GM21786 (cell line): ENCODE results near the gene GFOD1.

Experiments
- ATAC-seq: cut with Tn5 transposase; IDR thresholded peaks from one replicate; pipeline ENCODE4 v1.9.1; 2021; ENCODE audit not compliant: unreplicated experiment

The GFOD1 gene

DNA sequence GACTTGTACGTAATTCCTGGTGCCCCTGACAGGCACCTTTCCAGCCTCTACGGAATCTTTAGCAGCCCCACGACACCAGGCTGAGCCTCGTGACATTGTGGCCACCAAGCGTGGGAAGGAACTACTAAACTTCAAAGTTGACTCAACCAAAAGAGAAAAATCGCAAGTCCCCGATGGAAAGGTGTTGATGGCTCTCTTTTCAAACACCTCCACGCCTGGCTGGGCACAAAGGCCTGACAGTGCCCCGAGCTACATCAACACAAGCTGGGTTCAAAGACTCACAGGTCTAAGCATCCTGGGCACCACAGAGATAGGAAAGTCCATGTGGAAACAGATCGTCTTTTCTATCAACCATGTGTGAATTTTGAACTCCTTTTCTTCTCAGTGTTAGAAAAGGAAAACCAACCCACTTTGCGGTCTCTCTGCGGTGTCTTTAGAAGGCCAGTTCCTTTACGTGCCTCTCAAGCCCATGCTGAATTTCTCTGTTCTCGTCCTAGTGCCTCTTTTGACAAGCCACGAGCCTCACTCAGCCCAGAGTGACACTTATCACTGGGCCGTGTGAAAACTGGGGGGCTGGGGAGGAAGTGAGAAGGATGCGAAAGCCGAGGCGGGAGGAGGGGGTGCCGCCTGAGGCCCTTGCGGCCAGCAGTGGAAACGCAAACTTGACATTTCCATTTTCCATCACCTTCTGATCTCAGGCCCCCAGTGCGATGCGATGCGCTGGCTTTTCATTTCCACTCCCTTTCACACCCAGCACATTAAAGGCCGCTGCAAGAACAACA is 59.4 kb downstream of the GFOD1 start:
- peak; percentile 59 for ATAC-seq

DNA sequence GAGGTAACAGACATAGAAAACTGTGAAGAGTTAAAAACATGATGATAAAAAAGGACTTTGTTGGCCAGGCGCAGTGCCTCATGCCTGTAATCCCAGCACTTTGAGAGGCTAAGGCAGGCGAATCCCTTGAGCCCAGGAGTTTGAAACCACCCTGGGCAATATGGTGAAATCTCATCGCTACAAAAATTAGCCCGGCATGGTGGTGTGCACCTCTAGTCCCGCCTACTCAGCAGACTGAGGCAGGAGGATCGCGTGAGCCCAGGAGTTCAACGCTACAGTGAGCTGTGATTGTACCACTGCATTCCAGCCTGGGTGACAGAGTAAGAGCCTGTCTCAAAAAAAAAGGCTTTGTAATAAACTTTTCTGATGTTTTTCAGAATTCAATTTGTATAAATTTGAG is 60.1 kb downstream of the GFOD1 start:
- peak; percentile 14 for ATAC-seq

DNA sequence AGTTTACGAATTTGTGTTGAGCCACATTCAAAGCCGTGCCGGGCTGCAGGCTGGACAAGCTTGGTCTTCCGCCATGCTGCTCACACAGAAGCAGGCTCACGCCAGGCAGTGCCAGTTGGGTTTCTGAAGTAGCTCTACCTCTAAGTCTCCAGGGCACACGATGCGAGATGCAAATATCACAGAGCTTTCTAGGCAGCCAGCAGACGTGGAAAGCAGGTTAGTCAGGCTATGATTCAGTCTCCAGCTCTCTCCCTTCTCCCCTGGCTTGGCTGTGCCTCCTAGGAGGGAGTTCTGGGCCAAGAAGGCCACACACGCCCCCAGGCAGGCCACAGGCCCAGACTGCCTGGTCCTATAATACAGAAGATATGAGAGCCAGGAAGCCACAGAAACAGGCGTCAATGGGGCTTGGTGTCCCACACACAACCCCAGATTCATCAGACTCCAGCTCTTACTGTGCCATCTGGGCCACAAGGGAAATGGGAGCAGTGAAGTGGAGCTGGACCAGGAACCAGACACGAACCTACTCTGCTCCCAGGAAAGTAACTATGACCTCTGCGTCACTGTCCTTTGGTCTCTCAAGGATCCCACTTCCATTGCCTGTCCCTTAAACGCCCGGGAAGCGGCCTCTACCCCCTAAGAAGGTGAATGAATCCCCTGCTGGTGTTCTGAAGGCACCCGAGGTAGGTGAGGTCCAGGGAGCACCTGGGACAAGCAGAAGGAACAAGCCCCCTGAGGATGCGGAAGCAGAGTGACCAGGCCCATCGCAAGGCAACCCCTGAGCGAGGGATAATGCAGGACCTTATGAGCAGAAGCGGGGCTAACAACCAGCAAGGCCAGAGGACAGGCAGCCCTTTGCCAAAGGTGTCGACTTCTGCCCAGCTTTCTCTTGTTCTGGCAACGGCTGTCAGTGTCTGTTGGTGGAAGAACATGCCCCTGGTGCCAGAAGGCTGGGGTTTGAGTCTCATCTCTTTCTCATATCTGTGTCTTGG is 61.2 kb downstream of the GFOD1 start:
- ATAC-seq, result no peak

DNA sequence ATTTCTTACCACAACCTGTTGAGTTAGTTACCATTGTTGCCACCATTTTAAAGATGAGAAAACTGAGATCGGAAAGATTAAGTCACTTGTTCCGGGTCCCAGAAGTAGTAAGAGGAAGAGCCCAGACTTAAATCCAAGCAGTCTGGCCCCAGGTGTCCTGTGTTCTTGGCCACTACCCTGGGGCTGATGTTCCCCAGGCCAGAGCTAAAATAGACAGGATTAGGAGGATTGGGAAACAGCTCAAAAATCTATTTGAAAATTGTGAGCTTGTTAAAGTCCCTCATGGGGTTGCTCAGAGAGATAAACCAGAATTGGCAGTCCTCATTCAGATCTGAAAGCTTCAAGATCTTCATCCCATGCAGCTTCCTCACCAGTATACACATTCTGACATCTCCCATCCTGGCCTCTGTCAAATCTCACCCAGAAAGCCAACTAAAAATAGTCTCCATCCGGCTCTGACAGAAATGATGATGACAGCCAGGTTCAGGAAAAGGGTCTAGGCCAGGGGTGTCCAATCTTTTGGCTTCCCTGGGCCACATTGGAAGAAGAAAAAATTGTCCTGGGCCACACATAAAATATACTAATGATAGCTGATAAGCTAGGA is 62.0 kb downstream of the GFOD1 start:
- no peak for ATAC-seq

DNA sequence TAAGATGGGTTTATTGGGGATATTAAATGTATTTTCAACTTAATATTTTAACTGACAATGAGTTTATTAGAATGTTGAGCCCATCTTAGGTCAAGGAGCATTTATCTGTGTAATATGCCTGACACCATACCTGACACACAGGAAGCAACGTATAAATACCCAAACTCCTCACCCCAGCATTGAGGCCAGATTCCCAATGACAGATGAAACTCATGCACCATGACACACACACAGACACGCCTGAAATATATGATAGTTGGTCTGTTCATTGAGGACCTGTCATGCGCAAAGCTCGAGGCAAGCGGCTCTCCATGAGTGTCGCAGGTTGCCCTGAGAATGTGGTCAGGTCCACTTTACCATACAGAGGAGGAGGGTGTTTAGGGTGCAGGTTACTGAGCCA is 64.1 kb downstream of the GFOD1 start:
- ATAC-seq, result no peak

DNA sequence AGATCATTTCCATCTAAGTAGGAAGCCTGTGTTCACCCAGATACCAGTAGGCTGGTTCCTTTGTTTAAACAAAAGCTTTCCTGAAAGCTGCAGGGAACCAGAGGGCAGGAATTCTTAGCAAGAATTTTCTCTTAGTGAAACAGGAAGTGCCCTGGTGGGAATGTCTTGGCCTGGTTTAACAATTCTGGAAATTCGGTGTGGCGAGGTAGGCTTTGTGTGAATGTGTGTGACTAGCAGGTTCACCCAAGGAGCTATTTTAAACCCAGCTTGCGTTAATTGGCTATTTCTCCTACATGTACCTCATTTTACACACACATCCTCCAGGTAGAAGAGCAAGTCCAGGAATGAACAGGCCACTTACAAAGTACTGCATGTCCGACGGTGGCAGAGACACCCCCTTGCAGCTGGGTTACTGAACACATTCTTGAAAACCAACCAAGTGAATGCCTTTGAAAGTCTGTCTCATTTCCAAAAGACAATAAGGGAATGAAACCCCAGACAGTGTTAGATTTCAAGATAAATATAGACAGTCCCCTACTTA is 64.6 kb downstream of the GFOD1 start:
- no peak for ATAC-seq

DNA sequence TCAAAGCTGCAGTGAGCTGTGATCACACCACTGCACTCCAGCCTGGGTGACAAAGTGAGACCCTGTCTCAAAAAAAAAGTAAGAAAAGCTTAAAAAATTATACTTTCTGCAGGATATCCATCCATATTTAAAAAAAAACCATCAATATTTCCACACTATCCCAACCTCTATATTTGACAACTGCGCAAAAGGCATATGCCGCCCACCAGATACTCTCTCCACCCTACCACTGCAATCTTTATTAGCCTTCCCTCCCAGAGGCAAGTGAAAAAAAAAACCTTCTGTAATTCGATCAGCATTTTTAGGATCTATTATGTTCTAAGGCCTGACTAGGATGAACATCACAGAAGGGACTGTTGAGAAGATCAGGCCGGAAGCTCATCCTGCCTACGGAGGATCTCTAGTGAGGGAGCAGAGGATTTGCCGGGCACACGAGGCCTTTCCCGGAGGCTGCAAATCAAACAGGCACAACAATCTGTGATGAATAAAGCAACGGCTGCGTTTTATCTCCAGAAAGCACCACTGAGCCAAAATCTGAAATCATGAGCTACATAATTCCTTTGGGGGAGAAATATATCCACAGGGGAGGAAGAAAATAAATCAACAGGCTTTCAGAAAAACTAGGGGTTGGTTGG is 65.9 kb downstream of the GFOD1 start:
- no peak for ATAC-seq

DNA sequence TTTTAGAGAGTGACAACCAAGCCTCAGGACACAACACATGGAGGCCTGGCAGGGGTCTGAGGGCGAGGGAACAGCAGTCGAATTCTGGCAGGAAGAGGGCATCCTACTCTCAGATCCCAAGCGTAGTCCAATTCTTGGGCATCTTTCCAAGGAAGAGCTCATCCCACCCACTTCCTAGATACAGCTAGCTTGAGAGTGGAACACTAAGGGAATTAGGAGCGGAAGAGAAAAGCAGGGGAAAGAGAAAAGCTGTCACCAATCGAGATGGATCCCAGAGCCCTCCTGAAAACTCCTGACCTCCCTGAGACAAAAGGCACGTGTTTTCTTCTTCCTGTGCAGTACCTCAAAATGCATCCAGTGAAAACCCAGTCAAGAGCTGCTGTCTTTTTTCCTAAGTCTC is 67.1 kb downstream of the GFOD1 start:
- ATAC-seq, result no peak

DNA sequence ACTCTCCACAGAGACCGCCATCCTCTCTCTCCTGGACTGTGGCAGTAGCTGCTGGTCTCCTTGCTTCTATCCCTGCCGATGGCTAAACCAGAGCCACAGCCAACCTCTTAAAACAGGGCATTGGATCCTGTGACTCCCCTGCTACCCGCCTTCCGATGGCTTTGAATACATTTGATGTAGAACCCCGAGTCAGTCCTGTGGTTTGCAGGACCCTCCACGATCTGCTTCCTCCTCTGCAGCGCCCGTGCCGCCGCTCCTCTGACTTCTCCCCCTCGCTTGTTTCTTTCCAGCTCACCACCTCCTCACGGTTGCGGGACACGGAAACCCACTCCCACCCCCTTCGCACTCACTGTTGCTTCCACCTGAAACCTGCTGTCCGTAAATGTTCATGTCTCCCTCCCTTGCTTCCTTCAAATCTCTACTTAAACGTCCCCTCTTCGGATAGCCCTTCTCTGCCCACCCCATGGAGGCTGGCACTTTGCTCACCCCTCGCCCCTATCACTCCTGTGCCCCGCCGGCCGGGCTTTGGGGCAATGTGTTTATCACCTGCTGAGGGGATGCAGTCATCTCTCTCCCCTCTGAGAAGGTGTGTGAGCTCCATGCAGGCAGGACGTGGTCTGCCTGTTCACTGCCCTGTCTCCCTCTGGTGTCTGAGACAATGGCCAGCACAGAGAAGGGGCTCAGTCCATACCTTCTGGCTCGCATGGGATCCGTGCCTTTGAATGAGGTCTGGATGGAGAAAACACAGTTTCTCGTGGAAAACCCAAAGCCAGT is 67.8 kb downstream of the GFOD1 start:
- ATAC-seq, result no peak

DNA sequence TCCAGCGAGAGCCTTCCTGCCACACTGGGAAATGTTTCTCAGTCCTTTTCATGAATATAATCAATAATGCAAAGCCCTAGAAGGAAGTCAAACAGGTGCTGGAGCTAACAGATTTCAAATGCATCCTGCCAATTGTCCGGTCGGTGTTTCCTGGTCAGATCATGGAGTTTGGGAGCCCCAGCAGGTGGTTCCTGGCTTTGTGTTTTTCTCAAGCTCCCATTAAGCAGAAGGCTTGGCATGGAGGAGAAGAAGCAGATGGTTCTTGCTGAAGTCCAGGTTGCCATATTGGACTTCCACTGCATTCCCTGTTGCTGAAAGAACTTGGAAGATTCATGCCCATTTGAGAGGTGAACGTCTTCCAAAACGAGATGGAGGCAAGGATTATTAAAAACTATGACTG is 68.6 kb downstream of the GFOD1 start:
- ATAC-seq, result no peak

DNA sequence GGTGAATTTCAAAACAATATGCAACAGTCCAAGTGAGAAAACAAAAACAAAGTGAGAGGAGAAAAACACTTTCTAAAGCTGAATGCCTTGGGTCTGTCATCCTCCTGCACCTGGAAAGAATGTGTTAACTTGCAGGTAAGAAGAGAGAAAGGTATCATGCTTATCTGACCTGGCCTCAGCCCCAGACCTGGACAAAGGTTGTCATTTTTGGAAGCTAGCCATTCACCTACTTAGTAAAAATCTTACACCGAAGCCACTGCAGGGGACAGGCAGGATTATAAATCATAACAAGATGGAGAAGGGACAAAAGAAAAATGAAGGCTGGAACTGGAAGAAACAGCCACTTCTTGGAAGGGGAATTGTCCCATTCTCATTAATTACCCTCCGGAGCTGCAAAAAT is 69.4 kb downstream of the GFOD1 start:
- no peak for ATAC-seq

DNA sequence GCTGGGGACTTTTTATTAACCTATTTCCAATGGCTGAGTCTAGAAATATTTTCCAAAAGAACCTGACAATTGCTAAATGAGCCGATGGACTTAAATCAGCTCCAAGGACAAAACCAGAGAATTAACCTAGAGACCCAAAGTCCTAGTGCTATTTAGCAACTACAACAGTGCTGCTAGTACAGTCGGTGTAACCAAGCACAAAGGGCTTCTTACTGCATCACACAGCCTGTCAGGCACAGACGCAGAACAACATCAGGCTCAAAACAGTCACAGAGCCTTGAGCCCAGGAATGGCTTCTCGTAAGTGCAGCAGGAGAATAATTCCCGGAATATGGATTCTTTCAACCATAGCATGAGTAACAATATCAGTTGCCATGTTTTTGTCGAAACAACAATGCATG is 70.0 kb downstream of the GFOD1 start:
- ATAC-seq, result no peak

DNA sequence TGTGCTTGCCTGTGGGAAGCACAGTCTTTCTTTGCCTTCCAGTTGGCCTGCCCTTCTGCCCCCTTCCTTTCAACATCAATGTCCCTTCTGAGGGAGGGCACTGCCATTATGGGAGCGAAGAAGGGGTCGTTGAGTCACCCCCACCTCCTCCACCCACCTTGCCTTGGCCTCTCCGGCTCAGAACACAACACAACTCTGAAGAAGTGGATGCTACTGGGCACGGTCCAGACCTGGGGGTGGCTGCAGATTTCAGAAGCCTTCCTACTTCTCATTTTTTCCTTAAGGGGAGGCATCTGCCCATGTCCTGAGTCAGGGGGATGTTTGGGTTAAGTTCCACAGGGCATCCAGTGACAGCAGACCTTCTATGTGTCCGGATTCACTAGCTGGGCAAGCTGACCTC is 72.1 kb downstream of the GFOD1 start:
- ATAC-seq, result no peak

DNA sequence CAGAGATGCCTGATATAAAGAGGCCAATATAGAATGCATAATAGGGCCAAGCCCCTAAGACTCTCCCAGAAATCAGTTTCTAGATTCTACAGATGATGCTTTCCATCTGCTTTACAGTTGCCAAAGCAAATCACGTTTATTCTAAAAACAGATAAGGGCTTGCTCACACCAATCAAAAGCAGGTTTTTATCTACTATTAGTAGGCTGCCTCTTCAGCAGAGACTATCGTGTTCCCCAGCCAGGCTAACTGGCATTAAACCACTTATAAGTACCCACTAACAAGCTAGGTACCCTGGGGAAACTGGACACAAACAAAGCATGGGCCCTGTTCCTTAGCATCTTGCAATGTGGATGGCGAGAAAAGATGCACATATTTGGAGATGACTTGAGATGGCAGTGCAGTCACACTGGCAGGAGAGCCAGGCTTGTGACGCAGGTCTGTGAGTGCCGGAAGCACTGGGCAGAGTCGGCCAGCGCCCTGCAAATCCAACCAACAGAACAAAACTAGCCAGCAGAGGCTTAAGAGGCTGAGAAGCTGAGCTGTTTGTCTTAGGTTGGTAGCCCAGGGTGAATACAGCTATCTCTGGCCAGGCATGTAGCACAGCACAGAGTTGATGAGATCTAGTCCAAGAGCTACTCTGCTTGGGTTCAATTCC is 73.4 kb downstream of the GFOD1 start:
- no peak for ATAC-seq

DNA sequence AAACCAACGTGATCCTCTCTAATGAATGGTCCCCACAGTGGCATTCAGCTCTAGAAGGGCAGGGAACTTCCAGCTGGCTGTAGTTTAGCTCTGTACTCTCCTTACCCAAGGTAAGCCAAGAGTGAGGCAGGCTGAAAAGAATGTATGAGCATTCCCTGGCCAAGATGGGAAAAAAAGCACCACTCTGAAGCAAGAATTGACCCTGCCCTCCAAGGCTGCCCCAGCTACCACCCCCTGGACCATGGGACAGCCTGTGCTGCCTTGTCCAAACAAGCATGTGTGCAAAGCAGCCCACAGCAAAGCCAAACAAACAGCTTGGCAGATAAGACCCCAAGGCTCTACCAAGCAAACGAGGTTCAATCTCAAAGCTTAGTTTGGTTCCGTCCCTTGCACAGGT is 73.9 kb downstream of the GFOD1 start:
- no peak for ATAC-seq

DNA sequence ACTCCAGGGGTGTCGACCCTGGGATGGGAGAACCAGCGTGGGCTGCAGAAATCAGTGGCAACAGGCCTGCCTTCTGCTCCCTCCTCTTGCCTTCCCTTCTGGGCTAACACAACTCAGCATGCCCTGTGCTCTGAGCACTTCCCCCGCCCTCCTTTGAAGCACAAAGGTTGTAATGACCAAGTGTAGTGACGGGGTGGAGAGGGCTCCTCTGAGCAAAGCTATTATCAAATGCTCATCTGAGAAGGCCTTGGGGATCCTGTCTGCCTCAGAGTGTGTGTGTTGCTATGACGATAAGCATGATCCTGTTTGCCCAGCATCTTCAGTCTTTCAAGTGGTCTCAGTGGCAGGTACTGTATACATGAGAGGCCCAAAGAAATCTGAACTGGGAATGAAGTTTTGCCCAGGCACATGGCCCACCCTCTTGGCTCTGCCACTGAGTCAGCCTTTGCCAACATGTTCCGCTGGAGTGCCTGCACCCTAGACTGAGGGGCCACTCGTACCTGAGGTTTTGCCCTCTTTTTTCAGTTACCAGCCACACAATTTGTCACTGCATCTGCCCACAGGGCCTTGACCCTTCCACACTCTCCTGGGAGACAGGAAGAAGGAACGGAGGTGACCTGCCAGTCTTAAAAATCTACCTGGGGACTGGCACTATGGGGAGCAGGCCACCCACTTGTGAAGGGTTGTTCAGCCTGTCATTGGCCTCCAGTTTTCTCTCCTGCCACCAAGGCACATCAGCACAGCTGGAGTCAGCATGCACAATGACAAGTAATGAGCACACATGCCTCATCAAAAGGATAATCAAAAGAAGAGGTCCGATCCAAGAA is 74.5 kb downstream of the GFOD1 start:
- ATAC-seq, result no peak

DNA sequence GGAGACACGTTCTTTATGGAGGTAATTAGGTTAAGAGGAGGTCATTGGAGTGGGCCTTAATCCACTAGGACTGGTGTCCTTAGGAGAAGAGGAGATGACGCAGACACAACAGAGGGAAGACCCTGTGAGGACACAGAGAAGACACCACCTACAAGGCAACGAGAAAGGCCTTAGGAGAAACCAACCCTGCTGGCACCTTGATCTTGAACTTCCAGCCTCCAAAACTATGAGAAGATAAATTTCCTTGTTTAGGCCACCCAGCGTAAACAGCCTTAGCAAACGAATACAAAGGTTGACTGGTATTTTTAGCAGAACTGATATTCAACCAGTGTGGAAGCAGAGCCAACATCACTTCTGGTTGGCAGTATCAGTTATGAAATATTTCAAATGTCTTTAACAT is 75.2 kb downstream of the GFOD1 start:
- ATAC-seq, result no peak

DNA sequence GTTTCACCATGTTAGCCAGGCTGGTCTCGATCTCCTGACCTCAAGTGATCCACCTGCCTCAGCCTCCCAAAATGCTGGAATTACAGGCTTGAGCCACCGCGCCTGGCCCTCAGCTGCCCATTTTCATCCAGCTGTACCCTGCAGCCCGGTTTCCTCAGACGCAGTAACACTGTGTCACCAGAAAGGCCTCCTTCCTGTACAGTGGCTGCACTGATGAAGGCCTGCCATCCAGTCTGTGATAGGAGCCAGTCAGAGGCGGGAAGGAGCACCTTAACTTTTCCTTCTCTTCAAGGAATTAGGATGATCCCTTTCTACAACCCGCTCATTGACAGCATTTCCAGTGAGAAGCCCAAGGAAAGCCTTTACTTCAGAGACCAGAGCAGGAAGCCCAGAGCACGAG is 75.9 kb downstream of the GFOD1 start:
- ATAC-seq, result no peak

DNA sequence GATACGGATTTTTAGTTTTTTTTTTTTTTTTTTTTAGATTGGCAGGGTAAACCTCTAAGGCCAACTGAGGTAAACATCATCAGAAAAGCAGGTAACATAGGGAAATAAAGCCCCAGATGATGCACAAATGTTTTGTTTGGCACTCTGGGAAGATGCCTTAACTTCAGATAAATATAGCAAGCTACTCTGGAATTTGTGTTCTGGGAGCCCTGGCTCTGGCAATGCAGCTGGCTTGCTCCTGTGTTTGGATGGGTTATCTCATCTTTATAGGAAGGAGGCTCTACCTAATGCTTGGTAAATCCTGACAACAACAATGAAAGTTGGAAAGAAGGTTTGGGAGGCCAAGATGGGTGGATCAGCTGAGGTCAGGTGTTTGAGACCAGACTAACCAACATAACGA is 77.4 kb downstream of the GFOD1 start:
- ATAC-seq, result no peak
